IMR-90 (cell line): ENCODE data around the gene ADAMTSL2. TPM values are rescaled to one million over a fixed set of nuclear protein-coding genes. Genes with fewer than 3 reads are reported as not detected.

Experiments
- ATAC-seq: fragments of 200-7000 bp; cut with Tn5 transposase; 2 replicates; pipeline ENCODE4 v1.9.1; 2020; ENCODE audit warnings: low read depth, mild to moderate bottlenecking, moderate library complexity
- BruUV-seq: library from RNA; stranded (reverse); fragments of 400-500 nt; replicated peaks from 2 replicates; lab custom pipeline; 2021; lab: Mats Ljungman, UMichigan
- CTCF ChIA-PET: fragments of 300-600 bp; formaldehyde crosslinking; extraction: SDS; loops from one replicate; lab custom pipeline; 2021; ENCODE audit warnings: antibody characterized with exemption; lab: Yijun Ruan, JAX
- POLR2A ChIA-PET: fragments of 300-600 bp; sonication (Branson Sonifier 250); formaldehyde crosslinking; loops from one replicate; lab custom pipeline; 2022; ENCODE audit warnings: antibody characterized with exemption; ENCODE audit not compliant: unreplicated experiment; lab: Charles Lee
- DNase-seq: peaks from one replicate; pipeline ENCODE4 v3.0.0; 2013
- H2AFZ ChIP-seq: replicated peaks from 2 replicates; pipeline ENCODE3; 2013; ENCODE audit warnings: low read length, mild to moderate bottlenecking; ENCODE audit not compliant: poor library complexity
- H2AK5ac ChIP-seq: 2 replicates; pipeline ENCODE4 v1.6.1; 2013; ENCODE audit warnings: low read depth, low read length, inconsistent platforms
- H2AK9ac ChIP-seq: replicated peaks from 2 replicates; pipeline ENCODE3; 2013; ENCODE audit warnings: mild to moderate bottlenecking, low read depth, low read length, moderate library complexity; ENCODE audit not compliant: poor library complexity
- H2BK120ac ChIP-seq: 2 replicates; pipeline ENCODE4 v1.6.1; 2013; ENCODE audit warnings: low read depth, low read length, inconsistent platforms
- H2BK15ac ChIP-seq: 3 replicates; pipeline ENCODE4 v1.6.1; 2013; ENCODE audit warnings: low read depth, low read length, inconsistent platforms
- H2BK20ac ChIP-seq: 2 replicates; pipeline ENCODE4 v1.6.1; 2013; ENCODE audit warnings: low read depth, mild to moderate bottlenecking, inconsistent platforms, low read length, moderate library complexity
- H2BK5ac ChIP-seq: 2 replicates; pipeline ENCODE4 v1.6.1; 2013; ENCODE audit warnings: mild to moderate bottlenecking, low read depth, low read length, inconsistent platforms; ENCODE audit not compliant: poor library complexity, severe bottlenecking
- H3K14ac ChIP-seq: replicated peaks from 2 replicates; pipeline ENCODE4 v1.6.1; 2013; ENCODE audit warnings: low read depth, low read length, inconsistent platforms
- H3K18ac ChIP-seq: 2 replicates; pipeline ENCODE4 v1.6.1; 2013; ENCODE audit warnings: low read depth, low read length, control low read depth
- H3K23ac ChIP-seq: 2 replicates; pipeline ENCODE4 v1.6.1; 2013; ENCODE audit warnings: low read depth, low read length, inconsistent platforms
- H3K27ac ChIP-seq: 2 replicates; pipeline ENCODE4 v1.5.1; 2013; ENCODE audit warnings: mild to moderate bottlenecking, control low read depth, low read length; ENCODE audit not compliant: insufficient read depth
- H3K27me3 ChIP-seq: 2 replicates; pipeline ENCODE4 v1.6.1; 2013; ENCODE audit warnings: low read length; ENCODE audit not compliant: control insufficient read depth, insufficient read depth
- H3K36me3 ChIP-seq: 2 replicates; pipeline ENCODE4 v1.6.1; 2013; ENCODE audit warnings: low read length, mixed read lengths; ENCODE audit not compliant: control insufficient read depth, insufficient read depth
- H3K4ac ChIP-seq: 2 replicates; pipeline ENCODE4 v1.6.1; 2013; ENCODE audit warnings: low read depth, low read length, inconsistent platforms
- H3K4me1 ChIP-seq: 2 replicates; pipeline ENCODE4 v1.6.1; 2013; ENCODE audit warnings: low read length, mixed read lengths; ENCODE audit not compliant: control insufficient read depth, insufficient read depth
- H3K4me2 ChIP-seq: 2 replicates; pipeline ENCODE4 v1.6.1; 2013; ENCODE audit warnings: low read depth, mild to moderate bottlenecking, control low read depth, low read length, moderate library complexity
- H3K4me3 ChIP-seq: 2 replicates; pipeline ENCODE4 v1.5.1; 2013; ENCODE audit warnings: low read depth, mild to moderate bottlenecking, control low read depth, low read length, moderate library complexity; ENCODE audit not compliant: insufficient read depth
- H3K56ac ChIP-seq: 2 replicates; pipeline ENCODE4 v1.6.1; 2013; ENCODE audit warnings: low read length, inconsistent platforms; ENCODE audit not compliant: insufficient read depth; ENCODE audit errors: extremely low read depth
- H3K79me1 ChIP-seq, 2 experiments: 2 replicates each; pipeline ENCODE4 v1.6.1; 2013; ENCODE audit warnings: low read length in 2 of 2, inconsistent platforms in 1 of 2, low read depth in 1 of 2
- H3K9ac ChIP-seq: 2 replicates; pipeline ENCODE4 v1.6.1; 2013; ENCODE audit warnings: low read depth, low read length, control low read depth
- H3K9me1 ChIP-seq: 2 replicates; pipeline ENCODE4 v1.6.1; 2013; ENCODE audit warnings: low read length, inconsistent platforms; ENCODE audit not compliant: insufficient read depth
- H3K9me3 ChIP-seq: 2 replicates; pipeline ENCODE4 v1.6.1; 2013; ENCODE audit warnings: low read length; ENCODE audit not compliant: control insufficient read depth, insufficient read depth
- H4K20me1 ChIP-seq: 2 replicates; pipeline ENCODE4 v1.6.1; 2013; ENCODE audit warnings: low read length, inconsistent platforms; ENCODE audit not compliant: insufficient read depth
- H4K5ac ChIP-seq: 2 replicates; pipeline ENCODE4 v1.6.1; 2013; ENCODE audit warnings: mild to moderate bottlenecking, low read depth, low read length, control low read depth
- H4K8ac ChIP-seq, 2 experiments: 2 replicates each; pipeline ENCODE4 v1.6.1; 2013; ENCODE audit warnings: low read depth in 2 of 2, low read length in 2 of 2, control low read depth in 1 of 2, inconsistent platforms in 1 of 2
- H4K91ac ChIP-seq: 2 replicates; pipeline ENCODE4 v1.6.1; 2013; ENCODE audit warnings: low read depth, low read length, inconsistent platforms; ENCODE audit not compliant: insufficient read depth
- BHLHE40 ChIP-seq: fragments of 150-350 bp; IDR thresholded peaks from 2 replicates; pipeline ENCODE4 v1.6.1; 2016; ENCODE audit warnings: mild to moderate bottlenecking, low read depth, low read length
- CHD1 ChIP-seq: IDR thresholded peaks from 2 replicates; pipeline ENCODE4 v1.6.1; 2012; ENCODE audit warnings: low read depth, low read length, improper control_type of control experiment
- CTCF ChIP-seq: conservative IDR thresholded peaks from 2 replicates; pipeline ENCODE4 v1.5.1; 2012; ENCODE audit warnings: mild to moderate bottlenecking, low read depth, low read length, improper control_type of control experiment
- ELK1 ChIP-seq: fragments of 150-350 bp; IDR thresholded peaks from 2 replicates; pipeline ENCODE4 v1.6.1; 2016; ENCODE audit warnings: low read depth, mild to moderate bottlenecking, low read length, moderate library complexity, borderline replicate concordance
- FOS ChIP-seq: fragments of 150-350 bp; IDR thresholded peaks from 2 replicates; pipeline ENCODE4 v1.6.1; 2016; ENCODE audit warnings: low read depth, low read length
- MAFK ChIP-seq: IDR thresholded peaks from 2 replicates; pipeline ENCODE4 v1.6.1; 2012; ENCODE audit warnings: low read depth, low read length, improper control_type of control experiment
- MAZ ChIP-seq: IDR thresholded peaks from 2 replicates; pipeline ENCODE4 v1.6.1; 2012; ENCODE audit warnings: low read depth, mild to moderate bottlenecking, low read length, improper control_type of control experiment, moderate library complexity, borderline replicate concordance
- MXI1 ChIP-seq: IDR thresholded peaks from 2 replicates; pipeline ENCODE4 v1.6.1; 2012; ENCODE audit warnings: low read depth, mild to moderate bottlenecking, low read length, moderate library complexity, borderline replicate concordance
- NFE2L2 ChIP-seq: fragments of 150-350 bp; IDR thresholded peaks from 2 replicates; pipeline ENCODE4 v1.6.1; 2016; ENCODE audit warnings: low read depth, mild to moderate bottlenecking, low read length
- POLR2A ChIP-seq: IDR thresholded peaks from 2 replicates; pipeline ENCODE4 v1.6.1; 2012; ENCODE audit warnings: mild to moderate bottlenecking, low read depth, low read length
- RCOR1 ChIP-seq: IDR thresholded peaks from 2 replicates; pipeline ENCODE4 v1.6.1; 2012; ENCODE audit warnings: mild to moderate bottlenecking, low read length, improper control_type of control experiment; ENCODE audit not compliant: insufficient replicate concordance
- USF2 ChIP-seq: fragments of 150-350 bp; IDR thresholded peaks from 2 replicates; pipeline ENCODE4 v1.6.1; 2017; ENCODE audit warnings: mild to moderate bottlenecking, antibody characterized with exemption, low read length, low read depth
- WGBS, 2 experiments: methylation state at CpG; one replicate each; pipeline versions ENCODE4 v1.1.5 to v1.1.7; 2013; ENCODE audit warnings: missing lambda C conversion rate in 2 of 2; ENCODE audit not compliant: insufficient read length in 1 of 2; ENCODE audit errors: extremely low coverage in 2 of 2; 5-methylcytosine and 5-hydroxymethylcytosine counted together
- dilution Hi-C: fragments of 300-500 bp; cut with HindIII; formaldehyde crosslinking; loops from one replicate; pipeline ENCODE4 v1.14.3; 2018; ENCODE audit warnings: low sequenced_read_pairs; ENCODE audit not compliant: unreplicated experiment
- in situ Hi-C: fragments of 300-500 bp; cut with MboI; formaldehyde crosslinking; loops from 3 replicates; pipeline ENCODE4 v1.14.3; 2019; ENCODE audit warnings: low sequenced_read_pairs, inconsistent platforms, mixed read lengths
- intact Hi-C: fragments of 100-400 bp; cut with micrococcal nuclease; formaldehyde crosslinking; loops from 2 replicates; pipeline ENCODE4 v1.10.0; 2022
- polyA plus RNA-seq, 3 experiments: library from polyadenylated mRNA; depleted of rRNA; stranded (reverse); fragments of >200 nt; gene quantifications; 2 replicates each; pipeline ENCODE4 v1.2.3, GENCODE V29; 2012; ENCODE audit warnings: low replicate concordance in 1 of 3
- total RNA-seq: library from RNA; depleted of rRNA; stranded (reverse); fragments of >200 nt; gene quantifications from 2 replicates; pipeline ENCODE4 v1.2.3, GENCODE V29; 2012

Gene ADAMTSL2
- total and polyA plus RNA-seq, 2 of the 4 experiments (the other 2 are of a cell fraction): not detected

- Histone ChIP-seq H3K9me3 (no peaks in the 10 kb centered on the region), H3K18ac (no peak overlapping the region), H3K4me2 (no peak overlapping the region), H3K9me1 (no peaks in the 10 kb centered on the region), H3K79me1 (no peaks in the 10 kb centered on the region), H3K4ac (no peak overlapping the region), H4K5ac (no peak overlapping the region), H3K14ac (no peak overlapping the region), H2BK20ac (no peak overlapping the region), H3K23ac (no peak overlapping the region), H3K4me1 (peaks cover 4% of the 10 kb centered on the region; the same call in 1 of the 2 replicates), H3K9ac (no peak overlapping the region), H2BK120ac (no peak overlapping the region), H4K91ac (no peak overlapping the region), H2AK9ac (no peak overlapping the region), H3K27ac (no peak overlapping the region), H2BK5ac (no peak overlapping the region), H3K27me3 (peaks cover 35% of the 10 kb centered on the region; the same call in 1 of the 2 replicates), H3K36me3 (no peaks in the 10 kb centered on the region), H2AK5ac (no peak overlapping the region), H2AFZ (no peak overlapping the region), H4K20me1 (no peaks in the 10 kb centered on the region), H2BK15ac (no peak overlapping the region), H3K4me3 (no peak overlapping the region), H4K8ac (no peak overlapping the region), H3K56ac (no peak overlapping the region)
- ChIA-PET POLR2A (no interaction called here), CTCF (no interaction called here)
- in situ Hi-C loops: no loop called here
- ATAC-seq: no peak
- no TSS peak for BruUV-seq
- no peak for DNase-seq
- TF ChIP-seq MXI1: no peak
- no peak for TF ChIP-seq RCOR1
- no peak for TF ChIP-seq MAZ
- no peak for TF ChIP-seq NFE2L2
- TF ChIP-seq BHLHE40: no peak
- no peak for TF ChIP-seq CHD1
- TF ChIP-seq USF2: no peak
- no peak for TF ChIP-seq POLR2A
- no peak for TF ChIP-seq MAFK
- TF ChIP-seq CTCF: no peak
- TF ChIP-seq FOS: no peak
- no peak for TF ChIP-seq ELK1
- no CpG with 5 or more reads among the region's 3 CpGs for WGBS, 2 experiments
- dilution Hi-C loops: no loop called here
- intact Hi-C loops: no loop called here
These were observed 43.2 kb downstream of the ADAMTSL2 start for GRCh38 chr9:133577737-133578112.
